A673 (cell line): ENCODE results near the gene PTGS1.

Experiments used
- EZH2 ChIP-seq: fragments of 200-600 bp; sonication (generic); IDR thresholded peaks from 2 replicates; pipeline ENCODE4 v1.6.1; 2017; ENCODE audit warnings: borderline replicate concordance, low read depth, mild to moderate bottlenecking, mixed read lengths, antibody characterized with exemption, low read length; ENCODE audit not compliant: poor library complexity, severe bottlenecking
- TF ChIP-seq, protein P1 (sequence below): fragments of 300-800, 200-600 bp; sonication (generic); conservative IDR thresholded peaks from 2 replicates; pipeline ENCODE4 v1.5.1; 2017; ENCODE audit warnings: low read depth, mild to moderate bottlenecking, antibody characterized with exemption, low read length, moderate library complexity, mixed read lengths

DNA sequence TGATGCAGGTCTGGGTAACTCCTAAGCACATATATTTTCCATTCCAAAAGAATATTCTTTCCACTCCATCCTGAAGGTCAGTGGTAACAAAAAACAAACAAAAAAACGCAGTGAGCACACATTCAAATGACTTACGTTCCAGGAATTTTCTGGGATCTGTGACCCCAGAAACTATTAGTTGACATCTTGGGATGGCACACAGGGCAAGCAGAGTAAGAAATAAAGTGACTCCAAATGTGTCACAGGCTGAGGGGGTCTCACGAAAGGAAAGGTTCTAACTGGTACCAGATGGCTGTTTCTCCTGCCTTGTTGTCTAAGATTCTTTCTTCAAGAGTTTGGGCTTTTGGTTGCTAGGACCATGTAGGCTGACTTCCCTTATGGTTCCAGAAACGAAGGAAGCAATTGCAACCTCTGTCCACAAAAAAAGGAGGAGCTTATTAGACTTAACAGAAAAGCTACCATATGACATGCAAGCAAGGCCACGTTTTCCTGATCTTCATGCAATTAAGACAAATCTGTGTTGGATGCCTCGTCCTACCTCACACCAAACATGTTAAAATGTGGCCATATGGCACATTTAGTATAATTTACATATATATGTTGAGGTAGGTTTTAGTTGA lies 32.7 kb downstream of the PTGS1 start:
- TF ChIP-seq, protein P1, sequence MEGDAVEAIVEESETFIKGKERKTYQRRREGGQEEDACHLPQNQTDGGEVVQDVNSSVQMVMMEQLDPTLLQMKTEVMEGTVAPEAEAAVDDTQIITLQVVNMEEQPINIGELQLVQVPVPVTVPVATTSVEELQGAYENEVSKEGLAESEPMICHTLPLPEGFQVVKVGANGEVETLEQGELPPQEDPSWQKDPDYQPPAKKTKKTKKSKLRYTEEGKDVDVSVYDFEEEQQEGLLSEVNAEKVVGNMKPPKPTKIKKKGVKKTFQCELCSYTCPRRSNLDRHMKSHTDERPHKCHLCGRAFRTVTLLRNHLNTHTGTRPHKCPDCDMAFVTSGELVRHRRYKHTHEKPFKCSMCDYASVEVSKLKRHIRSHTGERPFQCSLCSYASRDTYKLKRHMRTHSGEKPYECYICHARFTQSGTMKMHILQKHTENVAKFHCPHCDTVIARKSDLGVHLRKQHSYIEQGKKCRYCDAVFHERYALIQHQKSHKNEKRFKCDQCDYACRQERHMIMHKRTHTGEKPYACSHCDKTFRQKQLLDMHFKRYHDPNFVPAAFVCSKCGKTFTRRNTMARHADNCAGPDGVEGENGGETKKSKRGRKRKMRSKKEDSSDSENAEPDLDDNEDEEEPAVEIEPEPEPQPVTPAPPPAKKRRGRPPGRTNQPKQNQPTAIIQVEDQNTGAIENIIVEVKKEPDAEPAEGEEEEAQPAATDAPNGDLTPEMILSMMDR: no peak
- no peak for TF ChIP-seq EZH2
